ENCODE measurements around the gene PTPN1. TPM values are rescaled to one million over a fixed set of nuclear protein-coding genes. Genes with fewer than 3 reads are reported as not detected.

PTPN1 gene
- total and polyA plus RNA-seq, 2 of the 13 experiments (the other 11 are each of a cell fraction or from before 2014, with no cell fraction given) = 17.7 to 37.2 TPM

DNA sequence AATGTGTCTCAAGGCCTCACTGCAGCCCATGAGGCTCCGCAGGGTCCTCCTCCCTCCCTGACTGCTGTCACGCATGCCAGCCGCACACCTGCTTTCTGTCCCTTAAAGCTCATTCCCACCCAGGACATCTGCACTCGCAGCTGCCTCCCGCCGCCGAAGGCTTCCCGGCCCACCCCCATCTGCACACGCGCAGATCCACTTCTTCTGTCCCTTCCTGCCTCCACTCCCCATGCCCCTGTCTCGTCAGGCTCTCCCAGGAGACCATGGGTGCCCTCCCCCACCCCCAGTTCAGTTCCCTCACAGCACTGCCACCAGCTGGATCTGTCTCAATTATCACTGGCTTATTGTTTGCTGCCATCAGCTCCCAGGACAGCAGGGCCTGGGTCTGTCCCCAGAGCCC lies 118.1 kb downstream of the PTPN1 start (continued):
- TF ChIP-seq TERF1 (CRISPR knock-in tag; IDR thresholded peaks at IDR 0.05) (no peak), ZNF143 (CRISPR knock-in tag; IDR thresholded peaks at IDR 0.05) (no peak), TFAP4 (IDR thresholded peaks at IDR 0.05; ENCODE audit: borderline replicate concordance, low read depth) (peak; percentile 63; the same call in 1 of the 2 replicates), ZNF607 (CRISPR knock-in tag; IDR thresholded peaks at IDR 0.05; ENCODE audit: borderline replicate concordance) (no peak), ZNF484 (CRISPR knock-in tag; IDR thresholded peaks at IDR 0.05; ENCODE audit: borderline replicate concordance, low read depth) (no peak), SNAPC2 (CRISPR knock-in tag; IDR thresholded peaks at IDR 0.05) (no peak), ARHGAP35 (CRISPR knock-in tag; IDR thresholded peaks at IDR 0.05; ENCODE audit: borderline replicate concordance) (no peak), HOXA3 (CRISPR knock-in tag; IDR thresholded peaks at IDR 0.05) (no peak), SUZ12 (IDR thresholded peaks at IDR 0.05; ENCODE audit: low read depth, low read length) (no peak), PPARG (CRISPR knock-in tag; conservative IDR thresholded peaks at IDR 0.05) (no peak), PREB (CRISPR knock-in tag; IDR thresholded peaks at IDR 0.05) (no peak), PHF5A (CRISPR knock-in tag; IDR thresholded peaks at IDR 0.05; ENCODE audit: low read depth, unreplicated experiment) (no peak), ZNF883 (CRISPR knock-in tag; IDR thresholded peaks at IDR 0.05; ENCODE audit: not compliant biosample characterization) (no peak), SP5 (CRISPR knock-in tag; IDR thresholded peaks at IDR 0.05; ENCODE audit: borderline replicate concordance, low read depth) (no peak), ZNF772 (CRISPR knock-in tag; IDR thresholded peaks at IDR 0.05) (no peak), ZNF446 (CRISPR knock-in tag; IDR thresholded peaks at IDR 0.05) (no peak), ZBTB39 (CRISPR knock-in tag; IDR thresholded peaks at IDR 0.05) (no peak), ZNF343 (CRISPR knock-in tag; IDR thresholded peaks at IDR 0.05) (no peak), ZBTB20 (CRISPR knock-in tag; IDR thresholded peaks at IDR 0.05; ENCODE audit: borderline replicate concordance, low read depth) (0 out of 2 replicates have a peak, but pooled peaks have one; percentile 37)
- TF ChIP-seq, protein P1, sequence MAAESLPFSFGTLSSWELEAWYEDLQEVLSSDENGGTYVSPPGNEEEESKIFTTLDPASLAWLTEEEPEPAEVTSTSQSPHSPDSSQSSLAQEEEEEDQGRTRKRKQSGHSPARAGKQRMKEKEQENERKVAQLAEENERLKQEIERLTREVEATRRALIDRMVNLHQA (CRISPR knock-in tag; IDR thresholded peaks at IDR 0.05) = no peak
- TF ChIP-seq, protein P2, sequence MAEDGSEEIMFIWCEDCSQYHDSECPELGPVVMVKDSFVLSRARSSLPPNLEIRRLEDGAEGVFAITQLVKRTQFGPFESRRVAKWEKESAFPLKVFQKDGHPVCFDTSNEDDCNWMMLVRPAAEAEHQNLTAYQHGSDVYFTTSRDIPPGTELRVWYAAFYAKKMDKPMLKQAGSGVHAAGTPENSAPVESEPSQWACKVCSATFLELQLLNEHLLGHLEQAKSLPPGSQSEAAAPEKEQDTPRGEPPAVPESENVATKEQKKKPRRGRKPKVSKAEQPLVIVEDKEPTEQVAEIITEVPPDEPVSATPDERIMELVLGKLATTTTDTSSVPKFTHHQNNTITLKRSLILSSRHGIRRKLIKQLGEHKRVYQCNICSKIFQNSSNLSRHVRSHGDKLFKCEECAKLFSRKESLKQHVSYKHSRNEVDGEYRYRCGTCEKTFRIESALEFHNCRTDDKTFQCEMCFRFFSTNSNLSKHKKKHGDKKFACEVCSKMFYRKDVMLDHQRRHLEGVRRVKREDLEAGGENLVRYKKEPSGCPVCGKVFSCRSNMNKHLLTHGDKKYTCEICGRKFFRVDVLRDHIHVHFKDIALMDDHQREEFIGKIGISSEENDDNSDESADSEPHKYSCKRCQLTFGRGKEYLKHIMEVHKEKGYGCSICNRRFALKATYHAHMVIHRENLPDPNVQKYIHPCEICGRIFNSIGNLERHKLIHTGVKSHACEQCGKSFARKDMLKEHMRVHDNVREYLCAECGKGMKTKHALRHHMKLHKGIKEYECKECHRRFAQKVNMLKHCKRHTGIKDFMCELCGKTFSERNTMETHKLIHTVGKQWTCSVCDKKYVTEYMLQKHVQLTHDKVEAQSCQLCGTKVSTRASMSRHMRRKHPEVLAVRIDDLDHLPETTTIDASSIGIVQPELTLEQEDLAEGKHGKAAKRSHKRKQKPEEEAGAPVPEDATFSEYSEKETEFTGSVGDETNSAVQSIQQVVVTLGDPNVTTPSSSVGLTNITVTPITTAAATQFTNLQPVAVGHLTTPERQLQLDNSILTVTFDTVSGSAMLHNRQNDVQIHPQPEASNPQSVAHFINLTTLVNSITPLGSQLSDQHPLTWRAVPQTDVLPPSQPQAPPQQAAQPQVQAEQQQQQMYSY (CRISPR knock-in tag; IDR thresholded peaks at IDR 0.05) = no peak
